ENCODE data around the gene NPM1. TPM values are rescaled to one million over a fixed set of nuclear protein-coding genes. Genes with fewer than 3 reads are reported as not detected.

The NPM1 gene
- total and polyA plus RNA-seq, 2 of the 13 experiments (the other 11 are each of a cell fraction or from before 2014, with no cell fraction given): 2,047 to 3,353 TPM

DNA sequence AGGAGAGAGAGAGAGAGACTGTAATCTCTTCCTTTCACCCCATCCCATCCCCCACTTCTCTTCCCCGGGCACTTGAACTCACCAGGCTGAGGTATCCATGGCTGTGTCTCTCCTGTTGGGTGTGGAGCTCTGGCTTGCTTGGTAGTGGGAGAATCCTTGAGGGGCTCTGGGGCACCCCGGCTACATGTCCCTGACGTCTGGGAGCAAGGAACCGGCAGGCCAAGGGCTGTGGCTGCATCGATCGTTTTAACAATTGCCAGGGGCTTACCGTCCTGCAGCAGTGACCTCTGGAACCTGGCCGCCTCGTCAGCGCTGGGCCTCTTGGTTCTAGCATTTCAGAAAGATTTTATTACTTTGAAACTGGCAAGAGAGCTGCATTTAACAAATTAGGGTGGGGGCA is 61.8 kb downstream of the NPM1 start:
- peaks cover 3 to 8% of the 10 kb centered on the region in 2 experiments; a peak in 2 of 5 replicates for H3K27me3 ChIP-seq (ENCODE audit: control insufficient read depth in 1 of 2, insufficient read depth in 2 of 2, low read length in 2 of 2)
- in situ Hi-C loops (cut with HindIII; ENCODE audit: extremely low pct_ligation_motif_present, low pct_unique_long_range_greater_than_20kb) (no loop called here), intact Hi-C loops (cut with micrococcal nuclease; ENCODE audit: unreplicated experiment) (no loop called here)
- no peaks in the 10 kb centered on the region for H3K4me1 ChIP-seq (ENCODE audit: insufficient read depth, low read length)
- H3K36me3 ChIP-seq (replicated peaks in 1 of 2; ENCODE audit: control insufficient read depth in 1 of 2, insufficient read depth in 2 of 2, low read length in 2 of 2): no peaks in the 10 kb centered on the region
- ATAC-seq (peak; percentile 75), FAIRE-seq (no peak), DNase-seq (ENCODE audit: low spot score) (no peak)
- H4K20me1 ChIP-seq (ENCODE audit: insufficient read depth, low read length): no peaks in the 10 kb centered on the region
- ChIA-PET POLR2A (no interaction called here), CTCF (ENCODE audit: low intra/inter-chr PET ratio, low total read pairs) (no interaction called here)
- TF ChIP-seq ONECUT2 (CRISPR knock-in tag; IDR thresholded peaks at IDR 0.05) (0 out of 2 replicates have a peak, but pooled peaks have one; percentile 56), ZNF282 (IDR thresholded peaks at IDR 0.05; ENCODE audit: partially characterized antibody) (no peak), MAFF (IDR thresholded peaks at IDR 0.05; ENCODE audit: low read depth, low read length) (no peak), ZFX (CRISPR knock-in tag; IDR thresholded peaks at IDR 0.05; ENCODE audit: low read depth) (0 out of 2 replicates have a peak, but pooled peaks have one; percentile 18), REPIN1 (CRISPR knock-in tag; IDR thresholded peaks at IDR 0.05; ENCODE audit: borderline replicate concordance, low read depth) (no peak), RNF219 (CRISPR knock-in tag; IDR thresholded peaks at IDR 0.05) (no peak), MLX (CRISPR knock-in tag; IDR thresholded peaks at IDR 0.05) (no peak), TEAD2 (CRISPR knock-in tag; IDR thresholded peaks at IDR 0.05) (no peak), ZNF619 (CRISPR knock-in tag; IDR thresholded peaks at IDR 0.05) (no peak), ATF3 (CRISPR knock-in tag; IDR thresholded peaks at IDR 0.05) (no peak), IRF9 (CRISPR knock-in tag; IDR thresholded peaks at IDR 0.05; ENCODE audit: borderline replicate concordance) (no peak), ZNF83 (CRISPR knock-in tag; IDR thresholded peaks at IDR 0.05; ENCODE audit: borderline replicate concordance) (no peak)
- TF ChIP-seq, protein P1, sequence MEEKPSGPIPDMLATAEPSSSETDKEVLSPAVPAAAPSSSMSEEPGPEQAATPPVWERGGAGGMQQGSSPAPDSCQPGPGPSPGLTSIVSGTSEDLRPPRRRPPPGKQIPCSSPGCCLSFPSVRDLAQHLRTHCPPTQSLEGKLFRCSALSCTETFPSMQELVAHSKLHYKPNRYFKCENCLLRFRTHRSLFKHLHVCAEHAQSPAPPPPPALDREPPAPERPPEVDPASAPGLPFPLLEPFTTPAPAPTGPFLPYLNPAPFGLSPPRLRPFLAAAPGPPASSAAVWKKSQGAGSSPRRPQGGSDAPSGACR (CRISPR knock-in tag; IDR thresholded peaks at IDR 0.05): no peak
- TF ChIP-seq, protein P2, sequence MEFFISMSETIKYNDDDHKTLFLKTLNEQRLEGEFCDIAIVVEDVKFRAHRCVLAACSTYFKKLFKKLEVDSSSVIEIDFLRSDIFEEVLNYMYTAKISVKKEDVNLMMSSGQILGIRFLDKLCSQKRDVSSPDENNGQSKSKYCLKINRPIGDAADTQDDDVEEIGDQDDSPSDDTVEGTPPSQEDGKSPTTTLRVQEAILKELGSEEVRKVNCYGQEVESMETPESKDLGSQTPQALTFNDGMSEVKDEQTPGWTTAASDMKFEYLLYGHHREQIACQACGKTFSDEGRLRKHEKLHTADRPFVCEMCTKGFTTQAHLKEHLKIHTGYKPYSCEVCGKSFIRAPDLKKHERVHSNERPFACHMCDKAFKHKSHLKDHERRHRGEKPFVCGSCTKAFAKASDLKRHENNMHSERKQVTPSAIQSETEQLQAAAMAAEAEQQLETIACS (CRISPR knock-in tag; IDR thresholded peaks at IDR 0.05): no peak
- TF ChIP-seq, protein P3, sequence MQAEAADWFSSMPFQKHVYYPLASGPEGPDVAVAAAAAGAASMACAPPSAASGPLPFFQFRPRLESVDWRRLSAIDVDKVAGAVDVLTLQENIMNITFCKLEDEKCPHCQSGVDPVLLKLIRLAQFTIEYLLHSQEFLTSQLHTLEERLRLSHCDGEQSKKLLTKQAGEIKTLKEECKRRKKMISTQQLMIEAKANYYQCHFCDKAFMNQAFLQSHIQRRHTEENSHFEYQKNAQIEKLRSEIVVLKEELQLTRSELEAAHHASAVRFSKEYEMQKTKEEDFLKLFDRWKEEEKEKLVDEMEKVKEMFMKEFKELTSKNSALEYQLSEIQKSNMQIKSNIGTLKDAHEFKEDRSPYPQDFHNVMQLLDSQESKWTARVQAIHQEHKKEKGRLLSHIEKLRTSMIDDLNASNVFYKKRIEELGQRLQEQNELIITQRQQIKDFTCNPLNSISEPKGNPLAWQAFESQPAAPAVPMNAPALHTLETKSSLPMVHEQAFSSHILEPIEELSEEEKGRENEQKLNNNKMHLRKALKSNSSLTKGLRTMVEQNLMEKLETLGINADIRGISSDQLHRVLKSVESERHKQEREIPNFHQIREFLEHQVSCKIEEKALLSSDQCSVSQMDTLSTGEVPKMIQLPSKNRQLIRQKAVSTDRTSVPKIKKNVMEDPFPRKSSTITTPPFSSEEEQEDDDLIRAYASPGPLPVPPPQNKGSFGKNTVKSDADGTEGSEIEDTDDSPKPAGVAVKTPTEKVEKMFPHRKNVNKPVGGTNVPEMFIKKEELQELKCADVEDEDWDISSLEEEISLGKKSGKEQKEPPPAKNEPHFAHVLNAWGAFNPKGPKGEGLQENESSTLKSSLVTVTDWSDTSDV (CRISPR knock-in tag; IDR thresholded peaks at IDR 0.05): no peak
- H2AFZ ChIP-seq (ENCODE audit: low read length): no peak overlapping the region
- no peaks in the 10 kb centered on the region for H3K9me3 ChIP-seq (ENCODE audit: low read length)
- H3K79me2 ChIP-seq (ENCODE audit: insufficient read depth, low read length): no peaks in the 10 kb centered on the region
- BruUV-seq (replicated peaks): no TSS peak
- no peak overlapping the region for H3K9ac ChIP-seq (ENCODE audit: insufficient read depth, low read depth, low read length)
- no peak overlapping the region for H3K27ac ChIP-seq (ENCODE audit: extremely low read length, insufficient read depth, low read length)
- peak overlapping the region; percentile 32; the same call in 1 of the 2 replicates for H3K4me2 ChIP-seq (ENCODE audit: low read depth, low read length)
- WGBS (ENCODE audit: low lambda C conversion rate): 8% methylated on average over 1 of the region's 10 CpGs
- H3K4me3 ChIP-seq (replicated peaks in 1 of 3; ENCODE audit: insufficient read depth in 1 of 3, low read depth in 2 of 3, low read length in 3 of 3): no peak overlapping the region

Measured in HepG2 (cell line).